Iris pigment epithelial cell (primary cell): ENCODE measurements around the gene TCF7L1.
"Not testable (repeated sequence)": the region's sequence is repeated elsewhere in the genome, so short reads cannot be mapped to it uniquely, and the experiment has no call there.

Source experiments
- DNase-seq: peaks from one replicate; pipeline ENCODE4 v3.0.0-alpha.2; 2011; ENCODE audit warnings: low read depth

Gene TCF7L1

GRCh38 chr2:85184990-85185389, 51.8 kb downstream of the TCF7L1 start:
- no peak for DNase-seq

DNA sequence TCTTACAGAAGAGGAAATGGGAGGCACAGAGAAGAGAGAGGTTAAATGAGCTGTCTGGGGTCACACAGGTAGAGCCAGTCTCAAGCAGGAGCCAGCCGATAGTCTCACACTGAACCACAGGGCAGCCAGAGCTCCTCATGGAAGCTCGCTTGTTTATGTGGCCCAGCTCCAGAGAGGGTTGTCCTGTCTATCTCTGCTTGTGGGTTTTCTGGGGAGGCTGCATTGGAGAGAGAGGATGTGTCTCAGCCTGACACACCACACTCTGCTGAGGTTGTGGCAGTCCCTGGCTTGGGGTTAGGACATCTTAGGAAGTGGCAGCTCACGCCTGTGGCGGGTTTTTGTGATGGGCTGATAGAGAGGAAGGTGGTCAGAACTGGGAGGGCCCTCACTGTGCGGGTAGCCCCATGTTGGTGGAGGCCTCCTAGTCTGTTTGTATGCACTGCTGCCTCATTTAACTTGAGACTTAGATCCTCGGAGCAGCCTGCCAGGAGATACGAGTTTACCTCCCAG, 52.3 kb downstream of the TCF7L1 start:
- peak; percentile 28 for DNase-seq

DNA sequence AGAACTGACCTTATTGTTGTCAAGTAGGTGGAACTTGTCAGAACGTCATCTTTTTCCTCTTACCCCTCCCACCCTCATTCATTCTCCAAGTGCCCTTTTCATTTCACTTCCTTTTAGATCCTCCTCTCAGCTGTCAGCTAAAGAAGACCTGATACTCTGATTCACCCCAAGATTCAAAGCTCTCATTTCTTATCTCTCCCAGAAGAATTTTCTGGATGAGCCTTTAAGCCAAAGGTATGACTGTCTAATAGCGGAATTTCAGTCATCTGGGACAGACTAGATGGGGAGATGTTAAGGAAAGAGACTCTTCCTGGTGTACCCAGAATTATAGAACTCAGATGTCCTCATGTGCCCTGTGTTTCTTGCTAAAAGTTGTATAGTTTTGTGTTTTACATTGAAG, 53.9 kb downstream of the TCF7L1 start:
- peak; percentile 38 for DNase-seq

- no peak for DNase-seq
These were observed 55.7 kb downstream of the TCF7L1 start for GRCh38 chr2:85188852-85189251.

DNA sequence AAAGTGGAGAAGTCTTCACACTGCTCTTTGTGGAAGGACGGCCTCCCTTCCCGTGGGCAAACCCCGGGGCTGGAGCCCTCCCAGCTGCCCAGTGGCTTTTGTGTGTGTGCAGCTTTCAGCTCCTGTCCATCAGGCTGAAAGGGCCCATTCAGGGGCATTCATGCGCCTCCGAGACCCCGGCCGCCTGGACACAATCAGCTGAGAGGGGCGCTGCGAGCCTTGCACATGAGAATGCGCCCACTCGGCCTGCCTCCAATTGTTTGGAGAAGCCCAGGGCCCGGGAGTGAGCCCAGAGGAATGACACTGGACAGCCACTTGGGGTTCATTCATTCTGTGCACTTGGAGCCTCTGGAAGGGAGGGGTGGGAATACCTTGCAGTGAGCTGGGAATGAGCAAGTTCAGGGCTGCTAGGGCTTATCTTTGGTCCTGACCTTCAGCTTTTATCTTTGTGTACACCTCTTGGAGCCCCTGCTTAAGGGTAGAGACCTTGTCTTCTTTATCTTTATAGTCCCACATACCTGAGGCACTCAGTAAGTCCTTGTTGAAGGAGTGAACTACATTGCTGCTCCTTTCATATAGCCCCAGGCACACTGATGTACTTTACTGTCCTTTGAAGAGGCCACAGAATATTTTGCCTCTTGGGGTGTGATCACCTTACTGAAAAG, 56.5 kb downstream of the TCF7L1 start:
- no peak for DNase-seq

- DNase-seq = no peak
These were observed 58.0 kb downstream of the TCF7L1 start for GRCh38 chr2:85191157-85191556.

- no peak for DNase-seq
These were observed 61.7 kb downstream of the TCF7L1 start for GRCh38 chr2:85194780-85195480.

DNA sequence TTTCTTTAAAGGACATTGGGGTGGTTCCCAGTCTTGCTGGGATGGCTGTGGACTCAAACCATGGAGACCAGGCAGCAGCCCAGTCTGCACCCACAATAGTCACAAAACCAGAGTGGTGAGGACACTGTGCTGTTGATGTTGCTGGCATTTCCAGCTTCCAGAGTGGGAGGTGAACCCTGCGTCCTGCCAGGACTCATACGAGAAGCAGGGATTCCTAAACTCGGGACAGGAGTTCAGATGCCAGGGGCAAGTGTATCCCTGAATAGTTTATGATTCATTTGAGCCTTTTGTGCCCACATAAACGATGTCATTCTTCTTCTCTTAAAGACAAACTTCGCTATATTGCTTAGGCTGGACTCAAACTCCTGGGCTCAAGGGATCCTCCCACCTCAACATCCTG, 62.8 kb downstream of the TCF7L1 start:
- no peak for DNase-seq

DNA sequence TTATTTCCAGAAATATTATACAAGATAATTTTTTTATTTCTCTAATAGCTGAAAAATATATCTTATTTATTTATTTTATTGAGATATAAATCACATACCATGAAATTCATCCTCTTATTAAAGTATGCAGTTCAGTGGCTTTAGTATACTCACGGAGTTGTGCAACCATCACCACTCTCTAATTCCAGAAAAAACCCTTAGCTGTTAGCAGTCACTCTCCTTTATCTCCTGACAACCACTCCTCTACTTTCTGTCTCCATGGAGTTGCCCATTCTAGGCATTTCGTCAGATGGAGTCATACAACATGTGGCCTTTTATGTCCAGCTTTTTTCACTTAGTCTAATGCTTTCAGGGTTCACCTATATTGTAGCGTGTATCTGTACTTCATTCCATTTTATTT, 66.5 kb downstream of the TCF7L1 start:
- peak; percentile 49 for DNase-seq

GRCh38 chr2:85209887-85210286, 76.7 kb downstream of the TCF7L1 start:
- DNase-seq = no peak

GRCh38 chr2:85210511-85210910, 77.3 kb downstream of the TCF7L1 start:
- no peak for DNase-seq

GRCh38 chr2:85211606-85212005, 78.4 kb downstream of the TCF7L1 start:
- DNase-seq = not testable (repeated sequence)

DNA sequence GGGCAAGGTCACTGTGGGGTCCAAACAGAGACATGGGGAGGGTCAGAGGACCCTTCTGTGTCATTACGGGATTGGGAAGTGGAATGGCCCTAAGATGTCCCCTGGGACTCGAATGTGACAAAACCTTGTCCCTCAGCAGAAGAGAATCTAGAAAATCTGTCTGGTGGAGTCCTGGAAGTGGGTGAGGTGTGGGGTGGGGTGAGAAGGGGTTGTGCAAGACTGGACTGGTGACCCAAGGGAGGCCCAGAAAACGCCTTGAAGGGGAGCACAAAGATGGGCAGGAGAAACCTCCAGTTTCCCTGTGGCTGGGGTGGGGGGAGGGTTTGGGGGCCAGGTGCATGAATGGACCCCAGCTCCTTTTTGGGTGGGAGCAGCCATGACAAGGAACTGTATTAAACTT, 79.6 kb downstream of the TCF7L1 start:
- no peak for DNase-seq

GRCh38 chr2:85213404-85213803, 80.2 kb downstream of the TCF7L1 start:
- no peak for DNase-seq

DNA sequence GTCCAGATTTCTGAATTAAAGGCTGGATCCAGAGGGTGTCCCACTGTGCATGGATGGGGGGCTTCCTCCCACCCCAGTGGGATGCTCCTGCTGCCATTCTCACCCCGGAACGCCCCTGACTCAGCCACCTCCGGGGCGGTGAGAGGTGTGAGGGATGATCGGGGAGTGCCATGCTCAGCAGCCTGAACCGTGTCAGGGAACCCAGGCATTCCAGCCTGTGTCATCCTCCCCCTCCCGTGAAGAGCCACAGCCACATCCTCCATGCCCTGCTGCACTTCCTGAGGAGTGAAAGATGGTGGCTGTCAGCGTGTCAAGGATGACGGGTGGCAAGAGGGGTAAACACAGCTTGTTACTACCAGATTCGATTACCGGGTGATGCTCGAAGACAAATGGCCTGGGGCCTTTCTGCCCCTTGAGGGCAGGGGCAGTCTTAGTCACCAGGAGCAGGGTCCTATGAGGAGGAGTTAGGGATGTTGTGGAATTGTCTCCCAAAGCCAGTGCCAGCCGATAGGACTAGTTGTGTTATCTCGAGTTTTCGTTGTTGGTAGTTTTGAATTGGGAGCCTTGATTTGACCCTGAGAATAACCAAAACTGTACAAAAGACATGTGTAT, 80.8 kb downstream of the TCF7L1 start:
- DNase-seq = no peak

- DNase-seq = no peak
These were observed 81.9 kb downstream of the TCF7L1 start for GRCh38 chr2:85215081-85215447.

DNA sequence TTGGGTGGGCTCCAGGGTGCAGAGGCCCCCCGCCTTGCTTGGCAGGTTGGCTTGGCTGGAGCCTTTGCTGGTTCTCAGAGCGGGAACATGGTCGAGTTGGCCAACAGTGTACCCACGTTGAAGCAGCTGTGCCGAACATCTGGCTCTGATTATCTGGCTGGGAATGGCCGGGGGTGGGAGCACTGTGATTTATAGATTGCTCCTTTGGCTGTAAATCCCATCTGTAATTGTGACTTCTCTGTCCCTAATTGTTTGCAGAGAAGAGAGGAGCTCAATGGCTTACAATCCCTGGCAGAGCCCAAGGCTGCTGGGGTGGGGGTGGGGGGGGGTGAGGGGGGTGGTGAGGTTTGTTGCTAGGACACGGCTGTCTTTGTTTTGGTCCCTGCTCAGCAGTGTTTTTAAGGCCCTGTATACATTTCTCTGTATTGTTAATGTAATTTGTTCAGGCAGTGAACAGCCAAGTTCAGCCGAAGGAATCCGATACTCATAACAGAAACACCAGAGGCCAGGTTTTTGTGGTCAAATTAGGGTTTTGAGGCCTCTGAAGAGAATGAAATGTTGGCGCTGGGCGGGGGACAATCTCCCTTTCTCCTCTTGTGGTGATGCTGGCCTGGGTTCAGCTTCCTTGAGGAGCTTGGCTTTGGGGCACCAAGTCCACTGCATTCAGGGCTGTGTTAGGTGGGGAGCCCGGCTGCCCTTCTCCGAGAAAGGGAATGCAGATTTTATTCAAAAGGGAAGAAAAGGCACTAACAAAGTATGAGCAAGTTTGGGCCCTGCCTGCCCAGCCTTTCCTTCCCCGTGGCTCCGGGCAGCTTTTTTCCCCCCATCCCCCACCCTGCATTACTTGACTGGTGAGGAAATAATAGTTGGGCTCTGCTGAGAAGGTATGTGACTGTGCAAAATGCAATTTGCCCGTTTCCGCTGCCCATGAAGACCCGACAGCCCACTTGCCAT, 82.5 kb downstream of the TCF7L1 start:
- DNase-seq = peak; percentile 76

GRCh38 chr2:85216927-85217326, 83.7 kb downstream of the TCF7L1 start:
- DNase-seq = no peak

- DNase-seq = no peak
These were observed 88.0 kb downstream of the TCF7L1 start for GRCh38 chr2:85221067-85221691.

DNA sequence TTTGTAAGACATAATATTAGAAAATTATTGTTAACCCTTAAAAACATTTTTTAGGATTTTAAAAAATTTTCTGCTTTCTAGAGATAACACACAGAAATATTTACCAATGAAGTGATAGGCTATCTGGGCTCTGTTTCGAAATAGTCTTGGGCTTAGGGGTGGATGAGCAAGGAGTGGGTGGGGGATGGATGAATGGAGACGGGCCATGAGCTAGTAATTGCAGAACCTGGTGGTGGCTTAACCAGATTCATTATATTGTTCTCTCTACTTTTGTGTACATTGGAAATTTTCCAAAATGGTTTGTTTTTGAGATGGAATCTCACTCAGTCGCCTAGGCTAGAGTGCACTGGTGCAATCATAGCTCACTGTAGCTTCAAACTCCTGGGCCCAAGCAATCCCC, 89.6 kb downstream of the TCF7L1 start:
- DNase-seq = peak; percentile 17

DNA sequence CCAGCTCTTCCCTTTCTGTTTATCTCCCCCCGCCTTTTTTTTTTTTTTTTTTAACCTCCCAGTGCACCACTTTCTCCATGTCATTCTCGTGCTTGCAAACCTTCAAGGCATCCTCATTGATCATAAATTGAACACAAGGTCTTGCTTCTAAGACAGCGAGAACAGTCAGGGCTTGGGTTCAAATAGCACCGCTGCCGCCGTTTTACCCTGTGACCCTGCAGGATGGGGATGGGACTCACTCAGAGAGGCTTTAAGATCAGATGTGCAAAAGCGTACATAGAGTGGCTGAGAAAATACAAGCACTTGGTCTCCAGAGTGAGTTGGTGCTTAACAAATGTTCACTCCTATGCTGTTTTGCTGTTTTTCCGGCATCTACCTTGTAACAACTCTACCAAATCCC, 93.6 kb downstream of the TCF7L1 start:
- no peak for DNase-seq
